K562 (cell line): ENCODE results near the gene CNOT6L. TPM values are rescaled to one million over a fixed set of nuclear protein-coding genes. Genes with fewer than 3 reads are reported as not detected.

Source experiments
- BRD4 ChIP-seq: fragments of 200-600 bp; sonication (generic); IDR thresholded peaks from 2 replicates; pipeline ENCODE4 v1.6.1; 2017; ENCODE audit warnings: inconsistent platforms
- CBX5 ChIP-seq: IDR thresholded peaks from 2 replicates; pipeline ENCODE4 v1.6.1; 2014; ENCODE audit warnings: low read depth, borderline replicate concordance
- COPS2 ChIP-seq: fragments of 450-650 bp; conservative IDR thresholded peaks from 2 replicates; pipeline ENCODE4 v1.6.1; 2016; ENCODE audit warnings: mild to moderate bottlenecking, moderate library complexity
- CREM ChIP-seq: IDR thresholded peaks from 2 replicates; pipeline ENCODE4 v1.6.1; 2014; ENCODE audit warnings: antibody characterized with exemption, low read depth
- FOXJ2 ChIP-seq: fragments of 200-800 bp; sonication (Bioruptor generic); IDR thresholded peaks from 2 replicates; pipeline ENCODE4 v1.6.1; 2016; ENCODE audit warnings: missing genetic modification characterization, missing compliant biosample characterization
- HDAC3 ChIP-seq: fragments of 450-650 bp; IDR thresholded peaks from 2 replicates; pipeline ENCODE4 v1.6.1; 2018; ENCODE audit warnings: borderline replicate concordance, mild to moderate bottlenecking, moderate library complexity; ENCODE audit not compliant: partially characterized antibody
- HLTF ChIP-seq: fragments of 450-650 bp; IDR thresholded peaks from 2 replicates; pipeline ENCODE4 v1.6.1; 2016
- MBD2 ChIP-seq: sonication (generic); IDR thresholded peaks from 2 replicates; pipeline ENCODE4 v1.6.1; 2016; ENCODE audit warnings: low read depth, borderline replicate concordance
- NR2C2 ChIP-seq, 2 experiments: fragments of 200-800 bp in 1 of 2; sonication (Bioruptor generic) in 1 of 2; sonication (generic) in 1 of 2; formaldehyde crosslinking in 1 of 2; IDR thresholded peaks; 2 replicates each; pipeline versions ENCODE4 v1.6.1 to v1.8.0; 2016 to 2022; ENCODE audit warnings: mild to moderate bottlenecking in 1 of 2, missing compliant biosample characterization in 1 of 2, missing genetic modification characterization in 1 of 2, missing genetic modification reagents in 1 of 2
- NRF1 ChIP-seq, 2 experiments: fragments of 450-650 bp; IDR thresholded peaks in 1 of 2; conservative IDR thresholded peaks in 1 of 2; 2 replicates each; pipeline ENCODE4 v1.6.1; 2014; ENCODE audit warnings: mild to moderate bottlenecking in 2 of 2
- PCBP1 ChIP-seq: fragments of 200-400 bp; formaldehyde crosslinking; IDR thresholded peaks from 2 replicates; pipeline ENCODE4 v1.6.1; 2018; ENCODE audit warnings: mild to moderate bottlenecking, low read depth, low read length; ENCODE audit not compliant: poor library complexity, severe bottlenecking
- PTTG1 ChIP-seq: fragments of 450-650 bp; IDR thresholded peaks from 2 replicates; pipeline ENCODE4 v1.6.1; 2016; ENCODE audit warnings: low read depth, mild to moderate bottlenecking, missing genetic modification characterization, missing compliant biosample characterization
- RBM39 ChIP-seq: fragments of 200-400 bp; formaldehyde crosslinking; optimal IDR thresholded peaks from 2 replicates; pipeline ENCODE3; 2018; ENCODE audit warnings: low read depth, low read length
- RHOXF2B ChIP-seq: fragments of 250-450 bp; sonication (Bioruptor Pico); conservative IDR thresholded peaks from 2 replicates; pipeline ENCODE4 v1.5.1; 2021
- SAFB ChIP-seq: fragments of 200-400 bp; formaldehyde crosslinking; IDR thresholded peaks from 2 replicates; pipeline ENCODE4 v1.6.1; 2017; ENCODE audit warnings: low read depth, low read length, borderline replicate concordance
- SIN3B ChIP-seq: fragments of 450-650 bp; IDR thresholded peaks from 2 replicates; pipeline ENCODE4 v1.6.1; 2017; ENCODE audit warnings: low read depth, mild to moderate bottlenecking, moderate library complexity
- SRSF9 ChIP-seq: fragments of 200-400 bp; formaldehyde crosslinking; IDR thresholded peaks from 2 replicates; pipeline ENCODE4 v1.6.1; 2017; ENCODE audit warnings: low read depth, low read length, borderline replicate concordance
- STAT5A ChIP-seq: IDR thresholded peaks from 2 replicates; pipeline ENCODE4 v1.6.1; 2012; ENCODE audit warnings: low read length, inconsistent platforms, borderline replicate concordance
- ZFPM2 ChIP-seq: fragments of 250-450 bp; sonication (Bioruptor Pico); IDR thresholded peaks from 2 replicates; pipeline ENCODE4 v1.5.1; 2022; ENCODE audit warnings: mild to moderate bottlenecking
- ZNF124 ChIP-seq: sonication (generic); formaldehyde crosslinking; IDR thresholded peaks from 2 replicates; pipeline ENCODE4 v1.8.1; 2022; ENCODE audit warnings: missing genetic modification reagents
- ZNF146 ChIP-seq: IDR thresholded peaks from one replicate; pipeline ENCODE4 v1.6.1; 2018; ENCODE audit warnings: missing compliant biosample characterization; ENCODE audit not compliant: unreplicated experiment
- ZNF316 ChIP-seq: fragments of 450-650 bp; IDR thresholded peaks from 2 replicates; pipeline ENCODE4 v1.6.1; 2016
- ZNF431 ChIP-seq: sonication (generic); formaldehyde crosslinking; IDR thresholded peaks from 2 replicates; pipeline ENCODE4 v1.8.0; 2022; ENCODE audit warnings: mild to moderate bottlenecking, missing genetic modification reagents
- polyA plus RNA-seq, 8 experiments: library from polyadenylated mRNA; depleted of rRNA in 4 of 8; stranded (reverse) in 5 of 8; unstranded in 3 of 8; fragments of >200 nt; fragmentation: Nextera tagmentation in 2 of 8; fragmentation: Illumina TruSeq in 1 of 8; extraction: Ambion mirVana in 2 of 8; extraction: Trizol in 1 of 8; gene quantifications; 2 replicates each; pipeline versions ENCODE4 v1.2.1 to v1.2.3, GENCODE V29; 2011 to 2014; ENCODE audit warnings: inconsistent platforms in 1 of 8, missing spikeins in 1 of 8
- total RNA-seq, 7 experiments: library from RNA; depleted of rRNA in 6 of 7; stranded (reverse); fragments of >200 nt in 6 of 7; fragmentation: Illumina TruSeq in 2 of 7; extraction: Trizol in 2 of 7; gene quantifications; 2 replicates each; pipeline versions ENCODE4 v1.2.1 to v1.2.3, GENCODE V29; 2011 to 2021; ENCODE audit warnings: low replicate concordance in 1 of 7
- TF ChIP-seq, protein P1 (sequence below): fragments of 450-650 bp; formaldehyde crosslinking; IDR thresholded peaks from 2 replicates; pipeline ENCODE4 v1.4.0; 2020; ENCODE audit warnings: mild to moderate bottlenecking, moderate library complexity
- TF ChIP-seq, protein P2 (sequence below): fragments of 450-650 bp; IDR thresholded peaks from 2 replicates; pipeline ENCODE4 v1.7.0; 2016; ENCODE audit warnings: borderline replicate concordance
- TF ChIP-seq, protein P3 (sequence below): fragments of 450-650 bp; IDR thresholded peaks from 2 replicates; pipeline ENCODE4 v1.7.1; 2018; ENCODE audit warnings: mild to moderate bottlenecking, low read depth; ENCODE audit not compliant: partially characterized antibody

The CNOT6L gene
- total and polyA plus RNA-seq, 9 of the 15 experiments (the other 6 are each of a cell fraction or from before 2014, with no cell fraction given) = 3.7 to 27.9 (median 6.5) TPM

DNA sequence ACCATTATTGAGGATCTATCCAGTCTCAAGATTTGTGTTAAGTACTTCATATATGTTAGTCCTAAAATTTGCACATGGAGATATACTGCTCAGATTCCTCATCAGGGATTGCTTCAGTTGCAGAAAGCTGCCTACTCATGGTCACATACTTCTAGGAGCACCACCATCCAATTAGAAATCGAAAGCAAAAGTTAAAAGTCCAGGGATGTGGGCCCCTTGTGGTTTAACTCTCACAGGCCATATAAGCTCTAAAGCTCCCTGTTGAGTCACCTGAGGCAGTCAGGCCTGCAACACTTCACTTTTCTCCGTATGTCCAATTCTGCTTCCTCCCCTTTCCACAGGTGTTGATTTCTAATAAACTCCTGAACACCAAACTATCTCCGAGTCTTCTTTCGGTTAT, 84.2 kb downstream of the CNOT6L start (continued):
- no peak for TF ChIP-seq SIN3B
- TF ChIP-seq RHOXF2B (CRISPR knock-in tag) = no peak
- TF ChIP-seq PTTG1 (tag) = no peak
- TF ChIP-seq FOXJ2 (tag) = no peak
- no peak for TF ChIP-seq NRF1 (conservative IDR thresholded peaks at IDR 0.05 in 1 of 2, IDR thresholded peaks at IDR 0.05 in 1 of 2)
- TF ChIP-seq, protein P1, sequence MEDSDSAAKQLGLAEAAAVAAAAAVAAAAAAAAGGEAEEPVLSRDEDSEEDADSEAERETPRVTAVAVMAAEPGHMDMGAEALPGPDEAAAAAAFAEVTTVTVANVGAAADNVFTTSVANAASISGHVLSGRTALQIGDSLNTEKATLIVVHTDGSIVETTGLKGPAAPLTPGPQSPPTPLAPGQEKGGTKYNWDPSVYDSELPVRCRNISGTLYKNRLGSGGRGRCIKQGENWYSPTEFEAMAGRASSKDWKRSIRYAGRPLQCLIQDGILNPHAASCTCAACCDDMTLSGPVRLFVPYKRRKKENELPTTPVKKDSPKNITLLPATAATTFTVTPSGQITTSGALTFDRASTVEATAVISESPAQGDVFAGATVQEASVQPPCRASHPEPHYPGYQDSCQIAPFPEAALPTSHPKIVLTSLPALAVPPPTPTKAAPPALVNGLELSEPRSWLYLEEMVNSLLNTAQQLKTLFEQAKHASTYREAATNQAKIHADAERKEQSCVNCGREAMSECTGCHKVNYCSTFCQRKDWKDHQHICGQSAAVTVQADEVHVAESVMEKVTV (CRISPR knock-in tag) = 0 out of 2 replicates have a peak, but pooled peaks have one; percentile 7
- TF ChIP-seq CREM = no peak
- no peak for TF ChIP-seq NR2C2 (CRISPR knock-in tag; IDR thresholded peaks at IDR 0.05)
- TF ChIP-seq NR2C2 (tag; IDR thresholded peaks at IDR 0.05) = 0 out of 2 replicates have a peak, but pooled peaks have one; percentile 15
- no peak for TF ChIP-seq HLTF
- TF ChIP-seq ZNF146 (CRISPR knock-in tag) = no peak
- TF ChIP-seq ZNF431 = no peak
- TF ChIP-seq COPS2 = no peak
- no peak for TF ChIP-seq CBX5
- TF ChIP-seq HDAC3 = no peak
- no peak for TF ChIP-seq SAFB
- no peak for TF ChIP-seq BRD4
- TF ChIP-seq, protein P2, sequence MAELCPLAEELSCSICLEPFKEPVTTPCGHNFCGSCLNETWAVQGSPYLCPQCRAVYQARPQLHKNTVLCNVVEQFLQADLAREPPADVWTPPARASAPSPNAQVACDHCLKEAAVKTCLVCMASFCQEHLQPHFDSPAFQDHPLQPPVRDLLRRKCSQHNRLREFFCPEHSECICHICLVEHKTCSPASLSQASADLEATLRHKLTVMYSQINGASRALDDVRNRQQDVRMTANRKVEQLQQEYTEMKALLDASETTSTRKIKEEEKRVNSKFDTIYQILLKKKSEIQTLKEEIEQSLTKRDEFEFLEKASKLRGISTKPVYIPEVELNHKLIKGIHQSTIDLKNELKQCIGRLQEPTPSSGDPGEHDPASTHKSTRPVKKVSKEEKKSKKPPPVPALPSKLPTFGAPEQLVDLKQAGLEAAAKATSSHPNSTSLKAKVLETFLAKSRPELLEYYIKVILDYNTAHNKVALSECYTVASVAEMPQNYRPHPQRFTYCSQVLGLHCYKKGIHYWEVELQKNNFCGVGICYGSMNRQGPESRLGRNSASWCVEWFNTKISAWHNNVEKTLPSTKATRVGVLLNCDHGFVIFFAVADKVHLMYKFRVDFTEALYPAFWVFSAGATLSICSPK = no peak
- TF ChIP-seq MBD2 = no peak
- TF ChIP-seq ZNF124 (CRISPR knock-in tag) = no peak
- 0 out of 2 replicates have a peak, but pooled peaks have one; percentile 5 for TF ChIP-seq STAT5A
- TF ChIP-seq PCBP1 = no peak
- no peak for TF ChIP-seq RBM39
- no peak for TF ChIP-seq SRSF9
- peak; percentile 88 for TF ChIP-seq ZNF316
- no peak for TF ChIP-seq ZFPM2 (CRISPR knock-in tag)
- TF ChIP-seq, protein P3, sequence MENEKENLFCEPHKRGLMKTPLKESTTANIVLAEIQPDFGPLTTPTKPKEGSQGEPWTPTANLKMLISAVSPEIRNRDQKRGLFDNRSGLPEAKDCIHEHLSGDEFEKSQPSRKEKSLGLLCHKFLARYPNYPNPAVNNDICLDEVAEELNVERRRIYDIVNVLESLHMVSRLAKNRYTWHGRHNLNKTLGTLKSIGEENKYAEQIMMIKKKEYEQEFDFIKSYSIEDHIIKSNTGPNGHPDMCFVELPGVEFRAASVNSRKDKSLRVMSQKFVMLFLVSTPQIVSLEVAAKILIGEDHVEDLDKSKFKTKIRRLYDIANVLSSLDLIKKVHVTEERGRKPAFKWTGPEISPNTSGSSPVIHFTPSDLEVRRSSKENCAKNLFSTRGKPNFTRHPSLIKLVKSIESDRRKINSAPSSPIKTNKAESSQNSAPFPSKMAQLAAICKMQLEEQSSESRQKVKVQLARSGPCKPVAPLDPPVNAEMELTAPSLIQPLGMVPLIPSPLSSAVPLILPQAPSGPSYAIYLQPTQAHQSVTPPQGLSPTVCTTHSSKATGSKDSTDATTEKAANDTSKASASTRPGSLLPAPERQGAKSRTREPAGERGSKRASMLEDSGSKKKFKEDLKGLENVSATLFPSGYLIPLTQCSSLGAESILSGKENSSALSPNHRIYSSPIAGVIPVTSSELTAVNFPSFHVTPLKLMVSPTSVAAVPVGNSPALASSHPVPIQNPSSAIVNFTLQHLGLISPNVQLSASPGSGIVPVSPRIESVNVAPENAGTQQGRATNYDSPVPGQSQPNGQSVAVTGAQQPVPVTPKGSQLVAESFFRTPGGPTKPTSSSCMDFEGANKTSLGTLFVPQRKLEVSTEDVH = no peak
